ENCODE data around the gene RAET1E. TPM values are rescaled to one million over a fixed set of nuclear protein-coding genes. Genes with fewer than 3 reads are reported as not detected.

The RAET1E gene
- total RNA-seq, 1 donor from 2014 or later = 27.5 TPM

- Histone ChIP-seq H3K9me3 (no peaks in the 10 kb centered on the region), H3K36me3 (no peaks in the 10 kb centered on the region), H3K4me3 (no peak overlapping the region), H3K27ac (no peak overlapping the region), H3K4me1 (no peaks in the 10 kb centered on the region), H3K27me3 (no peaks in the 10 kb centered on the region)
- intact Hi-C loops (cut with DNase I) = no loop called here
- TF ChIP-seq POLR2A (IDR thresholded peaks at IDR 0.05) (no peak), CTCF (IDR thresholded peaks at IDR 0.05) (no peak), POLR2AphosphoS5 (IDR thresholded peaks at IDR 0.05; ENCODE audit: insufficient read depth in 1 of 2, low read depth in 1 of 2) (no peak)
- DNase-seq (ENCODE audit: extremely low spot score in 2 of 2) = no peak
Observed at GRCh38 chr6:149871182-149871581, 26.7 kb downstream of the RAET1E start.

- intact Hi-C loops (cut with DNase I) = no loop called here
- Histone ChIP-seq H3K27ac (no peak overlapping the region), H3K27me3 (no peaks in the 10 kb centered on the region), H3K9me3 (no peaks in the 10 kb centered on the region), H3K36me3 (no peaks in the 10 kb centered on the region), H3K4me3 (no peak overlapping the region), H3K4me1 (peaks cover 5% of the 10 kb centered on the region)
- DNase-seq (ENCODE audit: extremely low spot score in 2 of 2) = no peak
- TF ChIP-seq POLR2AphosphoS5 (IDR thresholded peaks at IDR 0.05; ENCODE audit: insufficient read depth in 1 of 2, low read depth in 1 of 2) = no peak
- no peak for TF ChIP-seq POLR2A (IDR thresholded peaks at IDR 0.05)
- no peak for TF ChIP-seq CTCF (IDR thresholded peaks at IDR 0.05)
Observed at GRCh38 chr6:149869275-149869892, 28.5 kb downstream of the RAET1E start.

- Histone ChIP-seq H3K9me3 (no peaks in the 10 kb centered on the region), H3K27ac (no peak overlapping the region), H3K36me3 (no peaks in the 10 kb centered on the region), H3K4me3 (no peak overlapping the region), H3K27me3 (no peaks in the 10 kb centered on the region), H3K4me1 (peaks cover 6% of the 10 kb centered on the region)
- no peak for DNase-seq (ENCODE audit: extremely low spot score in 2 of 2)
- intact Hi-C loops (cut with DNase I) = no loop called here
- TF ChIP-seq POLR2AphosphoS5 (IDR thresholded peaks at IDR 0.05; ENCODE audit: insufficient read depth in 1 of 2, low read depth in 1 of 2) = peak in 1 of 2 donors; percentile 12
- no peak for TF ChIP-seq POLR2A (IDR thresholded peaks at IDR 0.05)
Observed at GRCh38 chr6:149867876-149868640, 29.9 kb downstream of the RAET1E start.

GRCh38 chr6:149864578-149865535, 33.1 kb downstream of the RAET1E start:
- H3K9me3 ChIP-seq = no peaks in the 10 kb centered on the region
- peak; percentile 40 to 93 for DNase-seq (ENCODE audit: extremely low spot score in 2 of 2)
- intact Hi-C loops (cut with DNase I) = loop anchor here (2.0 kb wide), 1 partner anchor 58 kb away; the partner anchor contains the start of gene RAET1G
- H3K4me1 ChIP-seq = peaks cover 36% of the 10 kb centered on the region
- no peaks in the 10 kb centered on the region for H3K36me3 ChIP-seq
- H3K27me3 ChIP-seq = no peaks in the 10 kb centered on the region
- H3K4me3 ChIP-seq = peak overlapping the region; percentile 63 to 68
- peak overlapping the region; percentile 96 for H3K27ac ChIP-seq
- TF ChIP-seq CTCF (IDR thresholded peaks at IDR 0.05) (peak; percentile 33 to 53 (median 46)), POLR2A (IDR thresholded peaks at IDR 0.05) (no peak), POLR2AphosphoS5 (IDR thresholded peaks at IDR 0.05; ENCODE audit: insufficient read depth in 1 of 2, low read depth in 1 of 2) (peak; percentile 10 to 51)
